ENCODE data around the gene HMHB1.

The HMHB1 gene

GRCh38 chr5:143812085-143812705 is at the start of gene HMHB1:
Gene HMHB1 (plus strand): TSS chr5:143812161.
- DNase-seq: peak; percentile 12

GRCh38 chr5:143762636-143763220 is 49.2 kb upstream of the HMHB1 start:
- DNase-seq: no peak

GRCh38 chr5:143767162-143767561 is 44.8 kb upstream of the HMHB1 start:
- DNase-seq: no peak

- DNase-seq: no peak
These were observed 42.8 kb upstream of the HMHB1 start for GRCh38 chr5:143769026-143769786.

GRCh38 chr5:143770450-143770849 is 41.5 kb upstream of the HMHB1 start:
- DNase-seq: no peak

- DNase-seq: no peak
These were observed 40.8 kb upstream of the HMHB1 start for GRCh38 chr5:143771189-143771588.

GRCh38 chr5:143771602-143772001 is 40.4 kb upstream of the HMHB1 start:
- no peak for DNase-seq

- no peak for DNase-seq
These were observed 39.3 kb upstream of the HMHB1 start for GRCh38 chr5:143772621-143773020.

- no peak for DNase-seq
These were observed 36.7 kb upstream of the HMHB1 start for GRCh38 chr5:143775258-143775657.

- no peak for DNase-seq
These were observed 35.0 kb upstream of the HMHB1 start for GRCh38 chr5:143776951-143777350.

- no peak for DNase-seq
These were observed 32.5 kb upstream of the HMHB1 start for GRCh38 chr5:143779506-143779905.

GRCh38 chr5:143781993-143782520 is 29.9 kb upstream of the HMHB1 start:
- DNase-seq: no peak

GRCh38 chr5:143782588-143783386 is 29.2 kb upstream of the HMHB1 start:
- DNase-seq: no peak

- DNase-seq: no peak
These were observed 23.6 kb upstream of the HMHB1 start for GRCh38 chr5:143788401-143788800.

GRCh38 chr5:143790457-143791112 is 21.4 kb upstream of the HMHB1 start:
- DNase-seq: no peak

GRCh38 chr5:143791848-143792731 is 19.9 kb upstream of the HMHB1 start:
- DNase-seq: no peak

- DNase-seq: no peak
These were observed 18.7 kb upstream of the HMHB1 start for GRCh38 chr5:143793249-143793648.

- DNase-seq: no peak
These were observed 15.8 kb upstream of the HMHB1 start for GRCh38 chr5:143796125-143796524.

GRCh38 chr5:143796753-143797152 is 15.2 kb upstream of the HMHB1 start:
- DNase-seq: no peak

GRCh38 chr5:143800715-143801114 is 11.2 kb upstream of the HMHB1 start:
- DNase-seq: no peak

- DNase-seq: no peak
These were observed 10.6 kb upstream of the HMHB1 start for GRCh38 chr5:143801252-143801939.

Data from stimulated activated CD4-positive, alpha-beta T cell treated with anti-CD3 and anti-CD28 coated beads, Interleukin-15, amount 100 ng/mL, for 24 hours (primary cell).